ENCODE data around the gene MMP8.

DNA sequence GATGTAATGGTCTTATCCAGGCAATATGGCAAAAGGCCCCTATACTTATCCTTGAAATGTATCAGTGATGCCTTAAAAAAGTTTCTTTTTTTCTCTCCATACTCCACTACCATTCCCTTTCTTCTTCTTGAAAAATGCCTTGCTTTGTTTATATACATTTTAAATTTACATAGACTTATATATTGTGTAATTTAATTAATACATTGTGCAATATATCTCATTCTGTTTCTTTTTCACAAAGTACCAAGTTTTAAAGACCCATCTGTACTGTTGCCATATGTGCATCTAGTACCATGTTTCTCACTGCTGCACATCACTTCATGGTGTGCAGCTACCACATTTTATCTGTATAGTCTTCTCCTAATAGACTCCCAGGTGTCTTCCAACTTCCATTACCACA lies 7.5 kb downstream of the MMP8 start:
- no peak for TF ChIP-seq PBX3 (CRISPR knock-in tag; IDR thresholded peaks at IDR 0.05)
- no peak for TF ChIP-seq ZNF660 (tag by site-specific recombination; IDR thresholded peaks at IDR 0.05)
- no peak for TF ChIP-seq CTCF (tag by site-specific recombination; IDR thresholded peaks at IDR 0.05)
- TF ChIP-seq ZBTB21 (tag by site-specific recombination; IDR thresholded peaks at IDR 0.05), result no peak

Measured in HEK293 (cell line).